OCI-M2 (cell line): ENCODE measurements around the gene TLR9.

Experiments
- DNase-seq: peaks from one replicate; lab custom pipeline; 2025; ENCODE audit not compliant: unreplicated experiment; lab: John Stamatoyannopoulos, UW

The TLR9 gene

GRCh38 chr3:52247409-52248164 is 22.1 kb upstream of the TLR9 start:
- DNase-seq, result no peak

DNA sequence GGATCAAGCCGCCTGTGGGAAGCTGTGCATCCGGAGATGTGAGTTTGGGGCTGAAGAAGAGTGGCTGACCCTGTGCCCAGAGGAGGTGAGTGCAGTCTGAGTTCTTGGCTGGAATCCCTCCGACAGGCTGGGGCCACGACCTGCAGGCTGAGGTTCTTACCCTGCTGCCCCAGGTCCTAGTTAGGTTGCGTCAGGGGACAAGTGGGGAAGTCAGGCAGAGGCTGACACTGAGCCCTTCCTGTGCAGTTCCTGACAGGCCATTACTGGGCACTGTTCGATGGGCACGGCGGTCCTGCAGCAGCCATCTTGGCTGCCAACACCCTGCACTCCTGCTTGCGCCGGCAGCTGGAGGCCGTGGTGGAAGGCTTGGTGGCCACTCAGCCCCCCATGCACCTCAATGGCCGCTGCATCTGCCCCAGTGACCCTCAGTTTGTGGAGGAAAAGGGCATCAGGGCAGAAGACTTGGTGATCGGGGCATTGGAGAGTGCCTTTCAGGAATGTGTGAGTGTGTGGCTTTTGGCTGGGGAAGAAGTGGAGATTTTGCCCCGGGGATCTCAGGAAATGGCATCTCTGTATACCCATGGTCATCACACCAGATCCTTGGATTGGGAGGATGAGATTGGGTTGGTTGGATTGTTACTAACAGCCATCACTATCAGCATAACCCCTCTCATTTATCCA is 21.4 kb upstream of the TLR9 start:
- DNase-seq, result no peak

GRCh38 chr3:52246264-52246620 is 20.8 kb upstream of the TLR9 start:
- no peak for DNase-seq

DNA sequence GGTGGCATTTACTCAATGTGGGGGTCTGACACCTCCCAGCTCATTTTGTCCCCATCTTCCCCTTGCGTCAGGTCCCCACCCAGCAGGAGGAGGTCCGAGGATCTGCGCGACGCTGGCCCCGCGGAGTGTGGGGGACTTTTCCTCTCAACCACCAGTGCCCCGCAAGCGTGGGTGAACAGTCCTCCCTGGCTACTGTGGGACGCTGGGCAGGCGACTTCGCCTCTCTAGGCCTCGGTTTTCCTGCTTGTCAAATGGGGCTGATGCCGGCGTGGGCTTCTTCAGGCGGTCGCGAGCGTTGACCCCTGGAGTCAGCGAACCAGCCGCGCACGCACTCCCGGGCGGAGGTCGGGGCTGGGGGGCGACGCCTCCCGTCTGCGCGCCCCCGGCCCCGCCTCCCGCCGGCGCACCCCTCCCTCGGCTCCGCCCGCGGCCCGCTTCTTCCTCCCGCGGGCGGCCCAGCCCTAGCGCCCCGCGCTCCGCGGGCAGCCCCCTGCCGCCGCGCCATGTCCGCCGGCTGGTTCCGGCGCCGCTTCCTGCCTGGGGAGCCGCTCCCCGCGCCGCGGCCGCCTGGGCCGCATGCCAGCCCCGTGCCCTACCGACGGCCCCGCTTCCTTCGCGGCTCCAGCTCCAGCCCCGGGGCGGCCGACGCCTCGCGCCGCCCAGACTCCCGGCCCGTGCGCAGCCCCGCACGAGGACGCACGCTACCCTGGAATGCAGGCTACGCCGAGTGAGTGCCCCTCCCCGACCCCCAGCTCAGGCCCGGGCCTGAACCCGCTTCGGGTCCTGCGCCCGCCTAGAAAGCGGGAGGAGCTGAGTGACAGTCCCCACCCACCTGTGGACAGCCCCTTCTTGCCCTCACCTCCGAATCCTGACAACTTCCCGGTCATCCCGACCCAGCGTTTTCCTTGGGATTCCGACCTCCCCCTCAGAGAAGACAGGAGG is 20.1 kb upstream of the TLR9 start, which contains the start of gene PPM1M:
PPM1M (plus strand) TSS at position 438 of the 942 bp plus-strand sequence; CDS start at position 504, 66 bp downstream.
- no peak for DNase-seq

- DNase-seq, result no peak
Observed at GRCh38 chr3:52243791-52244628, 18.6 kb upstream of the TLR9 start.

GRCh38 chr3:52242039-52242438 is 16.6 kb upstream of the TLR9 start:
- DNase-seq, result no peak

GRCh38 chr3:52240886-52241370 is 15.5 kb upstream of the TLR9 start:
- DNase-seq, result no peak

- DNase-seq, result no peak
Observed at GRCh38 chr3:52240059-52240885, 14.8 kb upstream of the TLR9 start.

GRCh38 chr3:52238761-52239701 is 13.6 kb upstream of the TLR9 start, which contains the start of gene TWF2:
TSS of gene TWF2 (minus strand) at chr3:52239158. CDS start at chr3:52239016, 142 bp downstream.
- no peak for DNase-seq

DNA sequence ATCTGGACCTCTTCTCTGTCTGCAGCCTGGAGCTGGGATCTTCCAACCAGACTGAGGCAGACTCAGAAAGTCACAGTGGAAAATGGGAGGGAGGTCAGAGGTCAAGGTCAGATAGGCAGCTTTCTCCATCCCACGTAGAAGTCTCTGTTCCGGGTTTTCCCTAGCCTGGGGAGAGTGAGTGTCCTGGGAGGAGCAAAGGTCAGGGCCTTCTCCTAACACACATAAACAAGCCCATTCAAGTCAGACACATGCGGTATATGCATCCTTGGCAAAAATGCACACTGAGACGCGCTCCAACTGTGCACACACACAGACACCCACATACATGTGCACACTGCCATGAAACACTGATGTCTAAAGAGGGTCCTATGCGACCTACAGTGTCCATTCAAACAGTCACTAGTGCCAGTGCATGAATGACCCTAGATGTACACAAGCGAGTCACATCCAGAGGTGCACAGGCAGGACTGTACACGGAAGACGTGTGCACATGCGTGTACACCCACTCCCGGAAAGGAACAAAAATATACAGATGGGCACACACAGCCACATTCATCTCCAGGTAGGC is 12.8 kb upstream of the TLR9 start:
- no peak for DNase-seq

GRCh38 chr3:52237657-52238172 is 12.3 kb upstream of the TLR9 start:
- DNase-seq, result no peak

DNA sequence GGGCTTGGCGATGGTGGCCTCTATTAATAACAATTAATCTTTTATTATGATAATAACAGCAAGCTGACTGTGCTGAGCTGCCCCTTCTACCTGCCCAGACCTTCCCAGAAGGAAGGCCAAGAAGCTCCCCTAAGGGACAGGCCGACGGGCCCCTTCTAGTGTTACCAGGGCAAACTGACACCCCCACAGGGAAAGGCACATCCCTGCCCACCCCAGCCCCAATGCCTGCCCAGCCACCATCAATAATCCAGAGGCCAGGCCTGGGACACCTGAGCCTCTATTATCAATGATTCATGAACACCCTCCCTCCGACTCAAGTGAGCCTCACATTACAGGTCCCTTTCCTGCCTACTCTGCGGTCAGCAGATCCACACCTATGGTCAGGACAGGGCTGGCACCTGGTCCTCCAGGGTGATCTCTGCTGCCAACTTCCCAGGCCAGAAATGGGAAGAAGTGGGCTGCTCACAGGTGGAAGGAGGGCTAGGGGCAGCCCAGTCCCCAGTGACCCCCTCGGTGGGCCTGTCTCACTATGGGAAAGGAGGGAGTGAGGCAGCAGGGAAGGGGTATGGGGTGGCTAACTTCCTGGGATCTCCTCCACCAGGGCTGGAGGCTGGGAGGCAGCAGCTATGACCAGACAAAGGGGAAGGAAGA is 11.7 kb upstream of the TLR9 start:
- DNase-seq, result no peak

DNA sequence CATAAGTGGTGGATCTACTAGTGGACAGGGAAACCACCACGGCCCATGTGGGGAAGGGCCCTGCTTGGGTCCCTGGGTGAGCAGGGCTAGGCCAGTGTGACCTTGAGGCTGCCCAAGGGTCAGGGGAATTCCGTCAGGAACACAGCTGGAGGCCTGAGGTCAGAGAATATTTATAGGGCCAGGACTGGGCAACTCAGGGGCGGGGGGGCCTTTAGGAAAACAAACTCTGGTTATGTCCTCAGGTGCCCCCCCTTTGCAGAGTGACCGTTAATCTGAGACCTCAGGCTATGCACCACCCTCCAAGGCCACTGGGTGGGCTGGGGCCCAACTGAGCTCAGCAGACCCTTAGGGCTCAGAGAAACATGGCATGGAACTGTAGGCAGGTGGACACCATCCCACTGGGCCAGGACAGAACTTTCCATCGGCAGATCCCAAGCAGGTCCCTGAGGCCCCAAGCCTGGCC is 11.0 kb upstream of the TLR9 start:
- DNase-seq, result no peak

DNA sequence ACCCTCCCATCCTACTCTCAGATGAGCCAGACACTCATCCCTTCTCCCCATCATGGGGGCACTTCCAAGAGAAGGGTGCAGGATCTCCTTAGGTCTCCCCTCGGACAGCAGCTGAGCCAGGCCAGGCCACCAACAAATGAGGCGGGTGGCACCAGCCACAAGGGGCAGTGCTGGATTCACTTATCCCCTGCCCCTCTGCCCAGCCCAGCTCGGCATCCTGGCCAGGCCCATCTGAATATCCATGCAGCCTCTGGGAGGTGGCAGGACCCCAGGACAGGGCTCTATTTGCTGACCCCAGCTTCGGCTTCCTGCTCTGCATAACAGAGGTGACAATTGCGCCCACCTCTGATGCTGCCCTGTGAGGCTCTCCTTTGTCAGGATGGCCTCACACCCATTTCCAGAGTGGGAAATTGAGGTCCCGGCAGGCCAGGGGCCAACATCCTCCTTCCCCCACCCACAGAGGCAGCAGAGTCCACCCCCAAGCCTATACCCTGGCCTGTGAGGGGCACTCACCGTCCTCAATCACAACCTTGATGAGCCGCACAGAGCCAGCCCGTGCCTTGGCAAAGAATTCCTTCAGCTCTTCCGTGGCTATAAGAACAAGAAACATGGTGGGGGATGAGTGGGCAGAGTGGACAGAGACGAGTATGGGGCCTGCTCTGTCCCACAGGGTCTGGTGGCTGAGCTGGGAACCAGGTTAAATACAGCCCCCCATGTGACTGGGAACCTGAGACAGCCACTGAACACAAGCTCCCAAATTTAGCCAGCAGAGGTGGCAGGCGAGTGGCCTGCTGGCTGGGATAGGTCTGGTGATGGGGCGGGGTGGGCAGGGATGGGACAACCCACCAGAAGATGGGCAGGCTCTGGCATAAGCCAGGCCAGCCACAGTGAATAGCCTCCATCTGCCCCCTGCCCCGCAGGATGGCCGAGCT is 9.3 kb upstream of the TLR9 start:
- no peak for DNase-seq

- no peak for DNase-seq
Observed at GRCh38 chr3:52233968-52234367, 8.5 kb upstream of the TLR9 start.

DNA sequence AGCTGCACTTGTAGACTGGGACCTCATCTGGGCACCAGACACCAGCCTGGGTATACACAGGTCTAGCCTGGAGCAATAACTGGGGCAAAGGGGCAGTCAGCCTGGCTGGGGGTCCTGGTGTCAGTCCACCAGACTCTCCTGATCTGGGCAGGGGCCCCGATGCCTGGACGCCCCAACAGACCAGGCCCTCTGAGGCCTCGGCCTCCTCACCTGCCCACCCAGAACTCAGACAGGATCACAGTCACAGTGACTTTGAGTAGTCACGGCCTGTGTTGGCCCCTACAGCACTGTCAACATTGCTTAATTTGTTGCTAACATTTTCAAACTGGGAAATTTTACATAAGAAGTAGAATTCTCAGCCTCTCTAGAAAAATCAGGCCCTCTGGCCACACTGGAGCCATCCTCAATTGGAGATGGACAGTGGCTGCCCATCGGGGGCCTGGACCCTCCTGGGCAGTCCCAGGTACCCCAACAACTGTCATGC is 7.7 kb upstream of the TLR9 start:
- DNase-seq, result no peak
